Measurements from ENCODE around the gene SLC50A1.

SLC50A1 gene

GRCh38 chr1:155184835-155185782, 49.5 kb downstream of the SLC50A1 start:
- DNase-seq (ENCODE audit: low read depth): no peak

- DNase-seq (ENCODE audit: low read depth): no peak
Measured at GRCh38 chr1:155185783-155186066, 50.1 kb downstream of the SLC50A1 start.

GRCh38 chr1:155186067-155186793, 50.6 kb downstream of the SLC50A1 start:
- no peak for DNase-seq (ENCODE audit: low read depth)

- no peak for DNase-seq (ENCODE audit: low read depth)
Measured at GRCh38 chr1:155186794-155187455, 51.3 kb downstream of the SLC50A1 start.

- no peak for DNase-seq (ENCODE audit: low read depth)
Measured at GRCh38 chr1:155187456-155187891, 51.8 kb downstream of the SLC50A1 start.

- DNase-seq (ENCODE audit: low read depth): no peak
Measured at GRCh38 chr1:155188268-155188667, 52.6 kb downstream of the SLC50A1 start.

All from amniotic epithelial cell (primary cell).